Measurements from ENCODE around the gene TMEM263. TPM values are rescaled to one million over a fixed set of nuclear protein-coding genes. Genes with fewer than 3 reads are reported as not detected.

The TMEM263 gene
- total and polyA plus RNA-seq, 2 of the 13 experiments (the other 11 are each of a cell fraction or from before 2014, with no cell fraction given), result 25.9 to 58.6 TPM

GRCh38 chr12:106974511-106974910 is 18.8 kb downstream of the TMEM263 start (continued):
- TF ChIP-seq KIAA2018 (CRISPR knock-in tag; IDR thresholded peaks at IDR 0.05; ENCODE audit: borderline replicate concordance), result no peak
- no peak for TF ChIP-seq ZNF567 (CRISPR knock-in tag; IDR thresholded peaks at IDR 0.05; ENCODE audit: borderline replicate concordance)
- no peak for TF ChIP-seq KDM2A (CRISPR knock-in tag; IDR thresholded peaks at IDR 0.05; ENCODE audit: borderline replicate concordance, low read depth)
- no peak for TF ChIP-seq NFATC3 (CRISPR knock-in tag; IDR thresholded peaks at IDR 0.05)
- peak; percentile 44 for TF ChIP-seq ASH2L (IDR thresholded peaks at IDR 0.05; ENCODE audit: insufficient read length, low read depth, low read length)
- peak; percentile 81 for TF ChIP-seq FOSL2 (CRISPR knock-in tag; IDR thresholded peaks at IDR 0.05)
- TF ChIP-seq ZNF30 (CRISPR knock-in tag; IDR thresholded peaks at IDR 0.05), result no peak
- no peak for TF ChIP-seq TAF15 (IDR thresholded peaks at IDR 0.05; ENCODE audit: low read depth, low read length, poor library complexity, severe bottlenecking)
- TF ChIP-seq FOSL1 (CRISPR knock-in tag; IDR thresholded peaks at IDR 0.05; ENCODE audit: borderline replicate concordance), result peak; percentile 19; the same call in 1 of the 2 replicates
- TF ChIP-seq ADNP (CRISPR knock-in tag; IDR thresholded peaks at IDR 0.05), result no peak
- TF ChIP-seq KAT8 (CRISPR knock-in tag; IDR thresholded peaks at IDR 0.05), result peak; percentile 30; the same call in 1 of the 2 replicates
- peak; percentile 44; the same call in 1 of the 2 replicates for TF ChIP-seq NFIC (IDR thresholded peaks at IDR 0.05; ENCODE audit: low read length)
- no peak for TF ChIP-seq ZNF3 (CRISPR knock-in tag; IDR thresholded peaks at IDR 0.05)
- TF ChIP-seq NCOA1 (CRISPR knock-in tag; IDR thresholded peaks at IDR 0.05), result no peak
- TF ChIP-seq RBM22 (optimal IDR thresholded peaks at IDR 0.05; ENCODE audit: low read length), result peak; percentile 42
- no peak for TF ChIP-seq ZNF34 (CRISPR knock-in tag; IDR thresholded peaks at IDR 0.05; ENCODE audit: borderline replicate concordance)
- TF ChIP-seq ZNF724P (CRISPR knock-in tag; IDR thresholded peaks at IDR 0.05; ENCODE audit: borderline replicate concordance), result no peak
- no peak for TF ChIP-seq FUBP1 (CRISPR knock-in tag; IDR thresholded peaks at IDR 0.05; ENCODE audit: borderline replicate concordance)
